ENCODE results near the gene CDC14B.
A peak's percentile ranks its signal among the peaks of the same experiment; 100 is the strongest.
"Not testable (repeated sequence)": the region's sequence is repeated elsewhere in the genome, so short reads cannot be mapped to it uniquely, and the experiment has no call there.

CDC14B gene

GRCh38 chr9:96621618-96622017 is 2.0 kb upstream of the CDC14B start:
- no peak for DNase-seq

- no peak for DNase-seq
These were observed 1.2 kb upstream of the CDC14B start for GRCh38 chr9:96620832-96621269.

- DNase-seq: no peak
These were observed 505 bp upstream of the CDC14B start for GRCh38 chr9:96620181-96620514.

- DNase-seq: no peak
These were observed 548 bp downstream of the CDC14B start for GRCh38 chr9:96619124-96619465.

- peak; percentile 1 for DNase-seq
These were observed 1.2 kb downstream of the CDC14B start for GRCh38 chr9:96618209-96619123.

GRCh38 chr9:96617439-96618185 is 2.0 kb downstream of the CDC14B start:
- DNase-seq: no peak

- no peak for DNase-seq
These were observed 2.7 kb downstream of the CDC14B start for GRCh38 chr9:96616817-96617438.

GRCh38 chr9:96615411-96615810 is 4.2 kb downstream of the CDC14B start:
- DNase-seq: no peak

- not testable (repeated sequence) for DNase-seq
These were observed 5.0 kb downstream of the CDC14B start for GRCh38 chr9:96614664-96615063.

- no peak for DNase-seq
These were observed 6.6 kb downstream of the CDC14B start for GRCh38 chr9:96612966-96613589.

GRCh38 chr9:96612105-96612965 is 7.3 kb downstream of the CDC14B start:
- DNase-seq: no peak

- DNase-seq: no peak
These were observed 8.3 kb downstream of the CDC14B start for GRCh38 chr9:96611302-96611701.

GRCh38 chr9:96609732-96610131 is 9.9 kb downstream of the CDC14B start:
- no peak for DNase-seq

GRCh38 chr9:96607971-96608370 is 11.7 kb downstream of the CDC14B start:
- no peak for DNase-seq

- no peak for DNase-seq
These were observed 14.3 kb downstream of the CDC14B start for GRCh38 chr9:96605328-96605727.

GRCh38 chr9:96604004-96604319 is 15.7 kb downstream of the CDC14B start:
- no peak for DNase-seq

- DNase-seq: no peak
These were observed 16.2 kb downstream of the CDC14B start for GRCh38 chr9:96603305-96604003.

GRCh38 chr9:96599298-96599697 is 20.3 kb downstream of the CDC14B start:
- peak; percentile 74 for DNase-seq

- DNase-seq: no peak
These were observed 23.0 kb downstream of the CDC14B start for GRCh38 chr9:96596601-96597111.

- DNase-seq: no peak
These were observed 32.0 kb downstream of the CDC14B start for GRCh38 chr9:96587338-96588315.

Measured in inflammatory macrophage treated with lipopolysaccharide for 4 hours (primary cell).